GM23338 (cell line): ENCODE measurements around the gene PARD3.
A peak's percentile ranks its signal among the peaks of the same experiment; 100 is the strongest.

ENCODE experiments used
- CREB1 ChIP-seq: fragments of 250-450 bp; sonication (Bioruptor Pico); IDR thresholded peaks from 2 replicates; pipeline ENCODE4 v1.5.0; 2020; ENCODE audit warnings: low read depth, mild to moderate bottlenecking, moderate library complexity
- EZH2 ChIP-seq: fragments of 200-600 bp; sonication (generic); IDR thresholded peaks from one replicate; pipeline ENCODE4 v1.8.0; 2017; ENCODE audit warnings: antibody characterized with exemption, mild to moderate bottlenecking, low read depth; ENCODE audit not compliant: unreplicated experiment
- EZH2phosphoT487 ChIP-seq: fragments of 200-600 bp; sonication (generic); IDR thresholded peaks from one replicate; pipeline ENCODE4 v1.8.1; 2018; ENCODE audit warnings: antibody characterized with exemption; ENCODE audit not compliant: unreplicated experiment
- POLR2AphosphoS5 ChIP-seq: IDR thresholded peaks from 2 replicates; pipeline ENCODE4 v1.6.1; 2016; ENCODE audit warnings: antibody characterized with exemption, low read depth
- REST ChIP-seq: IDR thresholded peaks from one replicate; pipeline ENCODE4 v1.6.1; 2018; ENCODE audit warnings: antibody characterized with exemption; ENCODE audit not compliant: unreplicated experiment
- TF ChIP-seq, protein P1 (sequence below), 2 experiments: fragments of 200-600 bp in 1 of 2; sonication (generic) in 1 of 2; conservative IDR thresholded peaks; 2 replicates each; pipeline versions ENCODE4 v1.5.1 to v1.6.1; 2016 to 2017; ENCODE audit warnings: antibody characterized with exemption in 2 of 2, low read depth in 2 of 2, mild to moderate bottlenecking in 2 of 2, moderate library complexity in 1 of 2

GRCh38 chr10:34222359-34222758 is 592.7 kb downstream of the PARD3 start:
- no peak for TF ChIP-seq EZH2
- TF ChIP-seq, protein P1, sequence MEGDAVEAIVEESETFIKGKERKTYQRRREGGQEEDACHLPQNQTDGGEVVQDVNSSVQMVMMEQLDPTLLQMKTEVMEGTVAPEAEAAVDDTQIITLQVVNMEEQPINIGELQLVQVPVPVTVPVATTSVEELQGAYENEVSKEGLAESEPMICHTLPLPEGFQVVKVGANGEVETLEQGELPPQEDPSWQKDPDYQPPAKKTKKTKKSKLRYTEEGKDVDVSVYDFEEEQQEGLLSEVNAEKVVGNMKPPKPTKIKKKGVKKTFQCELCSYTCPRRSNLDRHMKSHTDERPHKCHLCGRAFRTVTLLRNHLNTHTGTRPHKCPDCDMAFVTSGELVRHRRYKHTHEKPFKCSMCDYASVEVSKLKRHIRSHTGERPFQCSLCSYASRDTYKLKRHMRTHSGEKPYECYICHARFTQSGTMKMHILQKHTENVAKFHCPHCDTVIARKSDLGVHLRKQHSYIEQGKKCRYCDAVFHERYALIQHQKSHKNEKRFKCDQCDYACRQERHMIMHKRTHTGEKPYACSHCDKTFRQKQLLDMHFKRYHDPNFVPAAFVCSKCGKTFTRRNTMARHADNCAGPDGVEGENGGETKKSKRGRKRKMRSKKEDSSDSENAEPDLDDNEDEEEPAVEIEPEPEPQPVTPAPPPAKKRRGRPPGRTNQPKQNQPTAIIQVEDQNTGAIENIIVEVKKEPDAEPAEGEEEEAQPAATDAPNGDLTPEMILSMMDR (conservative IDR thresholded peaks at IDR 0.05; ENCODE audit: low read depth in 2 of 2): peak in 1 of 2 experiments; percentile 35; a peak in 2 of 4 replicates
- TF ChIP-seq CREB1: no peak
- TF ChIP-seq EZH2phosphoT487: no peak
- no peak for TF ChIP-seq REST
- TF ChIP-seq POLR2AphosphoS5: no peak
